ENCODE measurements around the gene RASA3.
"Not testable (repeated sequence)": the region's sequence is repeated elsewhere in the genome, so short reads cannot be mapped to it uniquely, and the experiment has no call there.

RASA3 gene

GRCh38 chr13:114101358-114102130 is 30.9 kb downstream of the RASA3 start:
- DNase-seq (ENCODE audit: low read depth in 2 of 2), result no peak

DNA sequence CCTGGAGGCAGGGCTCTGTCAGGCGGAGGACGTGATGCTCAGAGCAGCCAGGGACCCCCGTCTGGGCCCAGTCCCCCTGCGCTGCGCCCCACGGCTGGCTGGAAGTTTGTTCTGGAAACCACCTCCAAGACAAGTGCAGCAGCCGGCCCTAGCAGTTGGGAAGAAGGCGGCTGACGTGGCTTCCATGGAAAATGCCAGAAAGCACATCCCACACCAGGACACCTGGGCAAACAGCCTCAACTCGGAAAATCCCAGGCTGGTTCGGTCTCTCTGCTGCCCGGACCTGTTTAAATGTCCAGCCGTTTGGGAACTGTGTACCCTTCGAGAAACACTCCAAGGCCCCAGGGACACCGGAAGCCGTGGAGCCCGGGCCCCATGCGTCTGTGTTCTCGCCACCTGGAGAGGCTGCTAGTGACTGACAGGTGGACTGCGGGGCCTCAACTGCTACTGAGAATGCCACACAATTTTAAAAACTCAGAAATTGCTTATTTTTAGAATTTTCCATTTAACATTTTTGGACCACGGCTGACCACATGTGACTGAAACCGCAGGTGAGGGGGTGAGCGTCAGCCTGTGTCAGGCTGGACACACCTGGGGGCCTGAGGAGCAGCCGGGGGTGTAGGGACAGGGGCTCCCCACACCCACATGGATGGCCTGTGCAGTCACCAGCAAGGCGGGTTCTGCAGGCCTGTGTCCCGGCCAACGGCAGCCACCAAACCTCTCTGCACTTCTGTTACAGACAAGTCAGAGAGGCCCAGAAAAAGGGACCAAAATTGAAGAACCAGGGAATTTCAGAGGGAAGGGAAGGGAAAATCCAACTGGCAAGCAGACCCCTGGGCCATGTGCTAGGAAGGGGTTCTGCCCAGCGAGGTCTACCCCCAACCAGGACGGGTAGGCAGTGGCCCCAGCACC is 31.7 kb downstream of the RASA3 start:
- no peak for DNase-seq (ENCODE audit: low read depth in 2 of 2)

DNA sequence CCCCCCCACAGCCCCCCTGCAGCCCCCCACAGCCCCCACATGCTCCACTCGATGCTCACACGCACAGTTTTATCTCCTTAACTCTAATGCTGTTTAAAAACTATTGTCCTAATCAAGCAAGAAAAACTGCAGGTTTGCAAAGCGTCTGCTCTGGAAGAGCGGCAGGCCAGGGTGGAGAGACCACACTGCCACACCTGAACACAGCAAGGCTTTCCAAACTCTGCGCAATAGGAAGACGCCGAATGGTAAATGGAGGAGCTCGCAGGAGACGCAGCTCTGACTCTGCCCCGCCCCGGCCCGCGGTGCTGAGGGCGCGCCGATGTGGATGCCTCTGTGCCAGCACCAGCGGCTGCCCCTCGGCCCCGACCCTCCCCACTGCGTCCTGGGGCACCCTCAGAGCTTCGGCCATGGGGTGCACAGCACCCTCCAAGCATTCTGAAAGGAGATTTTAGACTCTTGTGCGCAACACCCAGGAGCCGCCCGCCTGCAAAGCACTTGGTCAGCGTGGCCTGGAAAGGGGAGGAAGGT is 32.4 kb downstream of the RASA3 start:
- no peak for DNase-seq (ENCODE audit: low read depth in 2 of 2)

DNA sequence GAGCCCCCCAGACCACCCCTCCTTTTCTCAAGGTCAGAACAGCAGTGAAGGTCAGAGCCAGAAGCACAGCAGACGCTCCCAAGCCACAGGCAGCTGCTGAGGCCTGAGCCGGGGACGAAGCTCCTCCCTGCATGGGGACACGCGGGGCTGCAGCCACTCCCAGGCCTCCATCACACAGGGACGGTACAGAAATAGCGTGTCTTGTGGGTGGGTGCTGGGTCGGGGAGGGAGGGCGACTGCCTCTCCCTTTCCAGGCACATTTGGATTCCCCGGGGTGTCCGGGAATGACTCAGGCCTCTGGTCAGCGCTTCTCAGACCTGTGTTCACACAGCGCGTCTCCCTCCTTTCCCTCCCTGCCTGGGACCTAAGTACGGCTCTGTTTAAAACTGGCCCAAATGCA is 33.2 kb downstream of the RASA3 start:
- DNase-seq (ENCODE audit: low read depth in 2 of 2), result no peak

- DNase-seq (ENCODE audit: low read depth in 2 of 2), result not testable (repeated sequence)
Measured at GRCh38 chr13:114098689-114099056, 33.8 kb downstream of the RASA3 start.

- no peak for DNase-seq (ENCODE audit: low read depth in 2 of 2)
Measured at GRCh38 chr13:114097893-114098688, 34.3 kb downstream of the RASA3 start.

DNA sequence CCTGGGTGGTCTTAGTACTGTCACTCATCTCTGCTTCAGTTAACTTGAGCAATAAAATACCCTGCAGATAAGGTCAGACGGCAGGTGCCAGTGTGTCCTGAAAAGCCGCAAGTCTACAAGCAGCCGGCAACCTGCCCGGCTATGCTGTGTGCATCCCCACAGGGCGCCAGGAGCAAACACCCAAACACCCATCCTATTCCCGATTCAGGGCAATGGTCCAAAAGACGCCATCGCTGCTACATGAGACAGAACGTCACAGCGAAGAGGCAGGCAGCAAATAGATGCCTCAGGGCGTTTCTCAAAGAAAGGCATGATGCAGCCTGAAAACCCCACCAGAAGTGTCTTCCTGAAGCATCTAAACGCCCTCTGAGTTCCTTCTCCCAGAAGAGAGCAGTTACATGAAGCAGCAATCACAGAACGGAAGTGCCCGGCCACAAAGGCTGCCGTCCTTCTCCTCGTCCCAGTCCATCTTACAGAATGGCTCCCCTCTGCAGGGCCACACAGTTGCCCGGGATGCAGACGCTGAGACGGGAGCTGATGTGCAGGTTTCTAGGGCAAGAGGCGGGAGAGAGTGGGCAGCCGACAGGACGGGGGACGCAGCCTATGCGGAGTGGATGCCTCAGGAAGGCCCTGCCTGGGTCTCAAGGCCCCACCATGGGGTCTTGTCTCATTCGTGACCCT is 35.1 kb downstream of the RASA3 start:
- DNase-seq (ENCODE audit: low read depth in 2 of 2), result no peak

- DNase-seq (ENCODE audit: low read depth in 2 of 2), result no peak
Measured at GRCh38 chr13:114096811-114097211, 35.6 kb downstream of the RASA3 start.

GRCh38 chr13:114096031-114096485 is 36.4 kb downstream of the RASA3 start:
- DNase-seq (ENCODE audit: low read depth in 2 of 2), result no peak

DNA sequence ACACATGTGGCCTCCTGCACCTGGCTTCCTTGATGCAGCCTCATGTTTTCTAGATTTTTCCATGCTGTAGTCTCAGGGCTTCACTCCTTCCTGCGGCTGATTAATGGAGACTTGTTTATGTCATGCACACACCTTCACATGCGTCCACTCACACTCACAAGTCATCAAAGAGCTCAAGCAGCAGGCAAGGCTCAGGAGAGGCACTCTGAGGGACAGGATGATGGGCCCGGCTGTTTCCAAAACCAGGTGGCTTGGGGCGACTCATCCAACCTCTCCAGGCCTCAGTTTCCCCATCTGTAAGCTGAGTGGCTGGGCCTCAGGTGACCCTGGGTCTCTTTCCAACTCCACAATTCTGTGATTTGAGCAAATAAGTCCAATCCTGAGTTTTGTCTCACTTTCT is 36.9 kb downstream of the RASA3 start:
- no peak for DNase-seq (ENCODE audit: low read depth in 2 of 2)

GRCh38 chr13:114093118-114093517 is 39.3 kb downstream of the RASA3 start:
- DNase-seq (ENCODE audit: low read depth in 2 of 2), result no peak

GRCh38 chr13:114092468-114092867 is 40.0 kb downstream of the RASA3 start:
- no peak for DNase-seq (ENCODE audit: low read depth in 2 of 2)

- DNase-seq (ENCODE audit: low read depth in 2 of 2), result no peak
Measured at GRCh38 chr13:114090476-114090875, 41.9 kb downstream of the RASA3 start.

DNA sequence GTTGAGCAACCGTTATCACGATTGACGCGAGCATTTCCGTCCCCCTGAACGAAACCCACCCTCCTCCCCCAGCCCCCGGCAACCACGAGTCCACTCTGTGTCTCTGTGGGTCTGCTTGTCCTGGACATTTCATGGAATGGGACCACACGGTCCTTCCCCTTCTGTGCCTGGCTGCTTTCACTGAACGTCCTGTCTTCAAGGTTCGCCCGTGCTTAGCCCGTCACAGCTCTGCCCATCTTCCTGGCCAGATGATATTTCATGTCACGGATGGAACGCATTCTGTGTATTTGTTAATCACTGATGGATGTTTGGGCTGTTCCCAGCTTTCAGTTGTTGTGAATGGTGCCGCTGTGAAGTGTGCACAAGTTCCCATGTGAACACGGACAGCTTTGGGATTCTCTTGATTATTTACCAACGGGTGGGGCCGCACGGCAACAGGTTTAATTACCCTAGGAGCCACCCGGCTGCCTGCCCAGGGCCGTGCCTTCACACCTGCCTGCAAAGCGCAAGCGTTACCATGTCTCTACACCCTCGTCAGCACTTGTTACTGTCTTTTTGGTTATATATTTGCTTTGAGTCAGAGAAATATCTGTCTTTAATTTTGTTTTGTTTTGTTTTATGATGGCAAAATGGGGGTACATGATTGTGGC is 42.5 kb downstream of the RASA3 start:
- no peak for DNase-seq (ENCODE audit: low read depth in 2 of 2)

DNA sequence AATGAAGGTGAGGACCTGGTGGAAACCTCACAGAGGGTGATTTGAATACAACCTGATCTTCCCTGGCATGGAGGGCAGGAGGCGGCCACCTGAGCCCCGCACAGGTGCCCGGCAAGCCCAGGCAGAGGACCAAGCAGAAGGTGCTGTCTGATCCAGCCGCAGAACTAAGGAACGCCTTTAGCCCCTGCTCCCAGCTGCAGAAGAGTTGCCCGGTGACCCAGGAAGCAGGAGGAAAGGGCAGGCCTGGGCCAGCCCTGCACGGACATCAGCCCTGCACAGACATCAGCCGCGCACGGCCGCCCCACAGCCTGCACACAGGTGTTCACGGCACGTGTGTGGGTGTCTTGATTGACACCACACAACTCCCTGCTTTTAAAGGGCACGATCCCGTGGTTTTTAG is 43.1 kb downstream of the RASA3 start:
- DNase-seq (ENCODE audit: low read depth in 2 of 2), result no peak

GRCh38 chr13:114088863-114089262 is 43.6 kb downstream of the RASA3 start:
- DNase-seq (ENCODE audit: low read depth in 2 of 2), result no peak

DNA sequence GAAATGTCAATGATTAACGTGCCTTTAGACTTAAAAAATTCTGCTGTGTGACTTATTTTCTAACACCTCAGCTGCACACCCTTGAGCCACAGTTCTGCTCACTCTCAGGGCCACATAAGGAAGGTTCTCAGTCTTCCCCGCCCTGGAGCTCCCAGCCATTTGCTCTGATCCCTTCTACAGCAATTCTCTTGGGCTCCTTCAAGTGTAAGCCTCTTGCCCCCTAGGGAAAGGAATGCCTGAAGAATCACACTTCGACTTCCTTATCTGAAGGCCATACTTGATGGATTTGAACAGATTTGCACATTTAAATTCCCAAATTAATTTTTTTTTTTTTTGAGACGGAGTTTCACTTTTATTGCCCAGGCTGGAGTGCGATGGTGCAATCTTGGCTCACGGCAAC is 44.2 kb downstream of the RASA3 start:
- no peak for DNase-seq (ENCODE audit: low read depth in 2 of 2)

DNA sequence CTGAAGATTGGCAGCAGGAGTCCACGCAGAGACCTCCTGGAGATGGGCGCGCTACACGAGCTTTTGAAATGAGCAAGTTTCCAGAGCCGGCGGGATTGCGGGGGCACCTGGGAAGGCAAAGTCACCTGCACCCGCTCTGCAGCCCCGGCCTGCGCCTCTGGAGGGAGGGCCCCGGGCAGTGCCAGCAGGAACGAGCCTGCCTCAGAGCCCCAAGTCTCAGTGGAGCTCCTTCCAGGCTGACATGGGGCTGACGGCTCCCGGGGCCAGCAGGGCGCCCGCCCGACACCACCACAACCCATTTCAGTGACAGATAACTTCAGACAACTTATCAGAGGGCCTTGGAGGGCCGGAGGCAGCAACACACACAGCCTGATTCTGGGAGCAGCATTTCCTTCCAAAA is 45.0 kb downstream of the RASA3 start:
- no peak for DNase-seq (ENCODE audit: low read depth in 2 of 2)

DNA sequence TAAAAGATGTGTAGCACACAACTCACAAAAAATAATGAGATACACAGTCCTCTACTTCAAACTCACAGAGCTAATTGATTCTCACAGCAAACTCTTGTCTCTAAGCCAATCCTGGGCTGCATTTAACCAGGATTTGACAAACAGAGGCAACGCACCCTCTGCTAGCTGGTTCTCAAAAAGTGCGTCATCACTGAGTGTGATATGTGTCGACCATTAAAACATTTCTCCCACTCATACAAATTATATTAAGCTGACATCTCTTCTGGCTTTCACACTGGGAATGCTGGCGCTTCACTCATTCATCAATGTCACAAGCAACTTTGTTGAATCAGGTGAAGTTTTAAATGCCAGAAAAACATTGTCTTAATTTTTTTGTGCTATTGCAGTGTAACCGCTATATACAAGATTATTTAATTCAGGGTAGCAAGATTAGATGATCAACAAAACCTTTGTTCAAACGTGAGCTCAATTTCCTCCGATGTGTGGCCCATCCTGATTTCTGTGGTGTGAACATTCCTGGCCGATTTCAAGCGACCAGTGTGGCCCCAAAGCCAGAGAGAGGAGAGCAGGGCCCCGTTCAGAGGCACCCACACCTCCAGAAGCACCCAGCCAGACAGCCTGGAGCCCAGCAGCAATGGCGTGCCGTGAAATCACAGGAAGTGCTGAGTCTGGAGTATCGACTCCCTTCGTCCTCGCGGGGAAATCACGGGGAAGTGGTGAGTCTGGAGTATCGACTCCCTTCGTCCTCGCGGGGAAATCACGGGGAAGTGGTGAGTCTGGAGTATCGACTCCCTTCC is 49.4 kb downstream of the RASA3 start:
- no peak for DNase-seq (ENCODE audit: low read depth in 2 of 2)

Measured in stimulated activated CD8-positive, alpha-beta memory T cell treated with anti-CD3 and anti-CD28 coated beads, Interleukin-2, amount 100 ng/mL, for 1 hour (primary cell).